HepG2 (cell line): Measurements from ENCODE around the gene KLHDC4. TPM values are rescaled to one million over a fixed set of nuclear protein-coding genes. Genes with fewer than 3 reads are reported as not detected.

Source experiments
- ATAC-seq: fragments of 200-7000 bp; cut with Tn5 transposase; 3 replicates; pipeline ENCODE4 v1.9.1; 2020; ENCODE audit warnings: mild to moderate bottlenecking, moderate library complexity
- BruUV-seq: library from RNA; stranded (reverse); fragments of 400-500 nt; replicated peaks from 2 replicates; lab custom pipeline; 2021; lab: Mats Ljungman, UMichigan
- CTCF ChIA-PET: fragments of 300-600 bp; formaldehyde crosslinking; extraction: SDS; loops from one replicate; lab custom pipeline; 2021; ENCODE audit warnings: low total read pairs, inconsistent platforms, low intra/inter-chr PET ratio; lab: Yijun Ruan, JAX
- POLR2A ChIA-PET: fragments of 350-600 bp; sonication (Branson Sonifier 250); formaldehyde crosslinking; loops from one replicate; lab custom pipeline; 2020; ENCODE audit warnings: antibody characterized with exemption, inconsistent platforms; lab: Yijun Ruan, JAX
- DNase-seq: peaks from one replicate; pipeline ENCODE4 v3.0.0-alpha.2; 2015; ENCODE audit warnings: low spot score
- FAIRE-seq: peaks from 3 replicates; lab custom pipeline; 2011; peaks lifted over from hg19 to GRCh38; lab: Jason Lieb, UNC
- H2AFZ ChIP-seq: one replicate; pipeline ENCODE4 v1.6.1; 2011; ENCODE audit warnings: low read length, inconsistent platforms
- H3K27ac ChIP-seq: fragments of 300-600 bp; 3 replicates; pipeline ENCODE4 v1.8.0; 2011; ENCODE audit warnings: mixed run types, mild to moderate bottlenecking, mixed read lengths, low read length, inconsistent platforms; ENCODE audit not compliant: insufficient read depth; ENCODE audit errors: extremely low read length
- H3K27me3 ChIP-seq, 2 experiments: fragments of 200-600 bp in 1 of 2; 2 replicates in 1 of 2; 3 replicates in 1 of 2; pipeline versions ENCODE4 v1.6.0 to v1.8.0; 2011; ENCODE audit warnings: low read length in 2 of 2, mild to moderate bottlenecking in 2 of 2, moderate library complexity in 2 of 2, inconsistent platforms in 1 of 2; ENCODE audit not compliant: insufficient read depth in 2 of 2, control insufficient read depth in 1 of 2
- H3K36me3 ChIP-seq, 2 experiments: fragments of 200-600 bp in 1 of 2; replicated peaks in 1 of 2; 2 replicates in 1 of 2; 3 replicates in 1 of 2; pipeline versions ENCODE4 v1.5.1 to v1.8.0; 2011; ENCODE audit warnings: low read length in 2 of 2, inconsistent platforms in 1 of 2; ENCODE audit not compliant: insufficient read depth in 2 of 2, control insufficient read depth in 1 of 2
- H3K4me1 ChIP-seq: 2 replicates; pipeline ENCODE4 v1.5.1; 2012; ENCODE audit warnings: low read length, inconsistent platforms; ENCODE audit not compliant: insufficient read depth
- H3K4me2 ChIP-seq: 2 replicates; pipeline ENCODE4 v1.6.0; 2011; ENCODE audit warnings: low read depth, low read length, inconsistent platforms
- H3K4me3 ChIP-seq, 3 experiments: fragments of 200-600 bp in 1 of 3; sonication (generic), shearing (Covaris generic) in 1 of 3; replicated peaks in 1 of 3; 2 replicates each; pipeline ENCODE4 v1.5.1; 2011 to 2016; ENCODE audit warnings: low read length in 3 of 3, inconsistent platforms in 2 of 3, low read depth in 2 of 3, mild to moderate bottlenecking in 2 of 3, control low read depth in 1 of 3, mixed read lengths in 1 of 3; ENCODE audit not compliant: insufficient read depth in 1 of 3
- H3K79me2 ChIP-seq: one replicate; pipeline ENCODE4 v1.6.1; 2011; ENCODE audit warnings: low read length, inconsistent platforms; ENCODE audit not compliant: insufficient read depth
- H3K9ac ChIP-seq: 2 replicates; pipeline ENCODE4 v1.6.0; 2011; ENCODE audit warnings: mild to moderate bottlenecking, low read depth, low read length, inconsistent platforms; ENCODE audit not compliant: insufficient read depth
- H3K9me3 ChIP-seq: 2 replicates; pipeline ENCODE4 v1.5.1; 2012; ENCODE audit warnings: mild to moderate bottlenecking, low read length
- H4K20me1 ChIP-seq: 2 replicates; pipeline ENCODE4 v1.6.0; 2011; ENCODE audit warnings: inconsistent platforms, mild to moderate bottlenecking, low read length, moderate library complexity; ENCODE audit not compliant: insufficient read depth
- AGO2 ChIP-seq: fragments of 200-400 bp; formaldehyde crosslinking; optimal IDR thresholded peaks from 2 replicates; pipeline ENCODE3; 2017; ENCODE audit warnings: mild to moderate bottlenecking, low read depth, low read length, moderate library complexity
- CC2D1A ChIP-seq: sonication (generic); formaldehyde crosslinking; IDR thresholded peaks from 2 replicates; pipeline ENCODE4 v1.8.1; 2023; ENCODE audit warnings: mild to moderate bottlenecking, missing genetic modification reagents
- CREM ChIP-seq, 2 experiments: sonication (generic) in 1 of 2; formaldehyde crosslinking in 1 of 2; IDR thresholded peaks; 2 replicates each; pipeline versions ENCODE4 v1.4.0 to v1.6.1; 2016 to 2020; ENCODE audit warnings: antibody characterized with exemption in 1 of 2, mild to moderate bottlenecking in 1 of 2, missing genetic modification reagents in 1 of 2
- EZH2 ChIP-seq: conservative IDR thresholded peaks from 2 replicates; pipeline ENCODE4 v1.6.1; 2012; ENCODE audit warnings: mild to moderate bottlenecking, low read depth, low read length, moderate library complexity
- KDM2A ChIP-seq: sonication (generic); formaldehyde crosslinking; IDR thresholded peaks from 2 replicates; pipeline ENCODE4 v1.4.0; 2020; ENCODE audit warnings: low read depth, missing genetic modification reagents, borderline replicate concordance
- NCOA1 ChIP-seq: sonication (generic); formaldehyde crosslinking; IDR thresholded peaks from 2 replicates; pipeline ENCODE4 v1.9.0; 2021; ENCODE audit warnings: missing genetic modification reagents
- POGZ ChIP-seq: sonication (generic); formaldehyde crosslinking; IDR thresholded peaks from 2 replicates; pipeline ENCODE4 v1.4.0; 2020; ENCODE audit warnings: mild to moderate bottlenecking, missing genetic modification reagents
- SNAI1 ChIP-seq: sonication (generic); formaldehyde crosslinking; IDR thresholded peaks from 2 replicates; pipeline ENCODE4 v1.5.0; 2020; ENCODE audit warnings: mild to moderate bottlenecking, missing genetic modification reagents, borderline replicate concordance
- TAF1 ChIP-seq: sonication (generic); formaldehyde crosslinking; IDR thresholded peaks from 2 replicates; pipeline ENCODE4 v1.4.0; 2020; ENCODE audit warnings: missing genetic modification reagents
- ZNF30 ChIP-seq: sonication (generic); formaldehyde crosslinking; IDR thresholded peaks from 2 replicates; pipeline ENCODE4 v1.5.0; 2020; ENCODE audit warnings: mild to moderate bottlenecking, missing genetic modification reagents
- ZNF383 ChIP-seq: sonication (generic); formaldehyde crosslinking; IDR thresholded peaks from 2 replicates; pipeline ENCODE4 v1.4.0; 2020; ENCODE audit warnings: missing genetic modification reagents, mild to moderate bottlenecking, borderline replicate concordance
- WGBS: methylation state at CpG from one replicate; pipeline ENCODE4 v1.1.6; 2017; ENCODE audit warnings: low lambda C conversion rate; 5-methylcytosine and 5-hydroxymethylcytosine counted together
- in situ Hi-C: cut with HindIII; loops from 2 replicates; pipeline ENCODE4 v1.10.0; 2017; ENCODE audit warnings: low pct_unique_long_range_greater_than_20kb; ENCODE audit not compliant: extremely low pct_ligation_motif_present
- intact Hi-C: fragments of 100-400 bp; cut with micrococcal nuclease; formaldehyde crosslinking; loops from one replicate; pipeline ENCODE4 v1.10.0; 2022; ENCODE audit not compliant: unreplicated experiment
- polyA plus RNA-seq, 8 experiments: library from polyadenylated mRNA; depleted of rRNA in 3 of 8; stranded (reverse) in 7 of 8; unstranded in 1 of 8; fragments of >200 nt; fragmentation: Illumina TruSeq in 4 of 8; extraction: Trizol in 4 of 8; gene quantifications; 2 replicates each; pipeline versions ENCODE4 v1.2.1 to v1.2.3, GENCODE V29; 2011 to 2016; ENCODE audit warnings: low read depth in 4 of 8, missing spikeins in 1 of 8, mixed read lengths in 1 of 8; ENCODE audit not compliant: insufficient read depth in 1 of 8
- total RNA-seq, 5 experiments: library from RNA; depleted of rRNA; stranded (reverse); fragments of >200 nt; fragmentation: Illumina TruSeq; extraction: Trizol; gene quantifications; 2 replicates each; pipeline ENCODE4 v1.2.3, GENCODE V29; 2016; ENCODE audit warnings: low read depth in 1 of 5
- TF ChIP-seq, protein P1 (sequence below), 2 experiments: fragments of 450-650 bp in 1 of 2; sonication (generic) in 1 of 2; formaldehyde crosslinking; IDR thresholded peaks; 2 replicates each; pipeline versions ENCODE4 v1.5.0 to v1.8.0; 2020 to 2022; ENCODE audit warnings: mild to moderate bottlenecking in 1 of 2, missing genetic modification reagents in 1 of 2
- TF ChIP-seq, protein P2 (sequence below): sonication (generic); formaldehyde crosslinking; IDR thresholded peaks from 2 replicates; pipeline ENCODE4 v1.9.0; 2021; ENCODE audit warnings: missing genetic modification reagents, borderline replicate concordance

The KLHDC4 gene
- total and polyA plus RNA-seq, 2 of the 13 experiments (the other 11 are each of a cell fraction or from before 2014, with no cell fraction given) = 18.7 to 31.8 TPM

- BruUV-seq = no TSS peak
- ATAC-seq (no peak), DNase-seq (no peak), FAIRE-seq (no peak)
- Histone ChIP-seq H3K9me3 (no peaks in the 10 kb centered on the region), H3K27ac (no peak overlapping the region), H3K36me3 (peaks cover 0 to 1% of the 10 kb centered on the region in 2 experiments; a peak in 2 of 5 replicates), H3K9ac (no peak overlapping the region), H3K27me3 (peaks cover 19 to 73% of the 10 kb centered on the region in 2 experiments), H3K4me2 (no peak overlapping the region), H3K79me2 (no peaks in the 10 kb centered on the region), H3K4me3 (no peak overlapping the region), H2AFZ (no peak overlapping the region), H3K4me1 (no peaks in the 10 kb centered on the region), H4K20me1 (peaks cover 9% of the 10 kb centered on the region; the same call in 1 of the 2 replicates)
- CTCF ChIA-PET = no interaction called here
- in situ Hi-C loops (no loop called here), intact Hi-C loops (no loop called here)
- 43% methylated on average over 24 of the region's 46 CpGs for WGBS
- TF ChIP-seq SNAI1 = no peak
- TF ChIP-seq POGZ (CRISPR knock-in tag) = no peak
- TF ChIP-seq ZNF30 = no peak
- TF ChIP-seq NCOA1 (CRISPR knock-in tag) = no peak
- POLR2A ChIA-PET = no interaction called here
Measured at GRCh38 chr16:87689956-87690465, 75.8 kb downstream of the KLHDC4 start.

- DNase-seq = no peak
- BruUV-seq = no TSS peak
- WGBS = 38% methylated on average over 18 of the region's 45 CpGs
- POLR2A ChIA-PET = no interaction called here
- peaks cover 19 to 82% of the 10 kb centered on the region in 2 experiments for H3K27me3 ChIP-seq
- CTCF ChIA-PET = no interaction called here
- no peak overlapping the region for H3K4me2 ChIP-seq
- H3K9ac ChIP-seq = no peak overlapping the region
- no peaks in the 10 kb centered on the region for H3K4me1 ChIP-seq
- ATAC-seq = 0 out of 3 replicates have a peak, but pooled peaks have one; percentile 1
- H3K79me2 ChIP-seq = no peaks in the 10 kb centered on the region
- H2AFZ ChIP-seq = no peak overlapping the region
- no peak for FAIRE-seq
- in situ Hi-C loops (no loop called here), intact Hi-C loops (no loop called here)
- no peak overlapping the region for H3K27ac ChIP-seq
- no peaks in the 10 kb centered on the region for H3K9me3 ChIP-seq
- no peaks in the 10 kb centered on the region; a peak in 1 of 5 replicates for H3K36me3 ChIP-seq
- peaks cover 9% of the 10 kb centered on the region; the same call in 1 of the 2 replicates for H4K20me1 ChIP-seq
- no peak overlapping the region for H3K4me3 ChIP-seq
- no peak for TF ChIP-seq CC2D1A (CRISPR knock-in tag)
- no peak for TF ChIP-seq ZNF383 (CRISPR knock-in tag)
- no peak for TF ChIP-seq TAF1
- peak; percentile 9 for TF ChIP-seq AGO2
- 0 out of 2 replicates have a peak, but pooled peaks have one; percentile 83 for TF ChIP-seq EZH2
- TF ChIP-seq KDM2A (CRISPR knock-in tag) = peak; percentile 3; the same call in 1 of the 2 replicates
- TF ChIP-seq, protein P1, sequence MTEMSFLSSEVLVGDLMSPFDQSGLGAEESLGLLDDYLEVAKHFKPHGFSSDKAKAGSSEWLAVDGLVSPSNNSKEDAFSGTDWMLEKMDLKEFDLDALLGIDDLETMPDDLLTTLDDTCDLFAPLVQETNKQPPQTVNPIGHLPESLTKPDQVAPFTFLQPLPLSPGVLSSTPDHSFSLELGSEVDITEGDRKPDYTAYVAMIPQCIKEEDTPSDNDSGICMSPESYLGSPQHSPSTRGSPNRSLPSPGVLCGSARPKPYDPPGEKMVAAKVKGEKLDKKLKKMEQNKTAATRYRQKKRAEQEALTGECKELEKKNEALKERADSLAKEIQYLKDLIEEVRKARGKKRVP (CRISPR knock-in tag; IDR thresholded peaks at IDR 0.05) = no peak
- TF ChIP-seq CREM (IDR thresholded peaks at IDR 0.05) = no peak
- TF ChIP-seq CREM (CRISPR knock-in tag; IDR thresholded peaks at IDR 0.05) = no peak
- TF ChIP-seq, protein P2, sequence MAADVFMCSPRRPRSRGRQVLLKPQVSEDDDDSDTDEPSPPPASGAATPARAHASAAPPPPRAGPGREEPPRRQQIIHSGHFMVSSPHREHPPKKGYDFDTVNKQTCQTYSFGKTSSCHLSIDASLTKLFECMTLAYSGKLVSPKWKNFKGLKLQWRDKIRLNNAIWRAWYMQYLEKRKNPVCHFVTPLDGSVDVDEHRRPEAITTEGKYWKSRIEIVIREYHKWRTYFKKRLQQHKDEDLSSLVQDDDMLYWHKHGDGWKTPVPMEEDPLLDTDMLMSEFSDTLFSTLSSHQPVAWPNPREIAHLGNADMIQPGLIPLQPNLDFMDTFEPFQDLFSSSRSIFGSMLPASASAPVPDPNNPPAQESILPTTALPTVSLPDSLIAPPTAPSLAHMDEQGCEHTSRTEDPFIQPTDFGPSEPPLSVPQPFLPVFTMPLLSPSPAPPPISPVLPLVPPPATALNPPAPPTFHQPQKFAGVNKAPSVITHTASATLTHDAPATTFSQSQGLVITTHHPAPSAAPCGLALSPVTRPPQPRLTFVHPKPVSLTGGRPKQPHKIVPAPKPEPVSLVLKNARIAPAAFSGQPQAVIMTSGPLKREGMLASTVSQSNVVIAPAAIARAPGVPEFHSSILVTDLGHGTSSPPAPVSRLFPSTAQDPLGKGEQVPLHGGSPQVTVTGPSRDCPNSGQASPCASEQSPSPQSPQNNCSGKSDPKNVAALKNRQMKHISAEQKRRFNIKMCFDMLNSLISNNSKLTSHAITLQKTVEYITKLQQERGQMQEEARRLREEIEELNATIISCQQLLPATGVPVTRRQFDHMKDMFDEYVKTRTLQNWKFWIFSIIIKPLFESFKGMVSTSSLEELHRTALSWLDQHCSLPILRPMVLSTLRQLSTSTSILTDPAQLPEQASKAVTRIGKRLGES (CRISPR knock-in tag) = no peak
Measured at GRCh38 chr16:87688876-87689815, 76.6 kb downstream of the KLHDC4 start.
